ENCODE measurements around the gene KCNJ1.

GRCh38 chr11:128839081-128839480, 28.0 kb downstream of the KCNJ1 start:
- no peak for TF ChIP-seq POLR2A (IDR thresholded peaks at IDR 0.05)
- TF ChIP-seq CTCF (IDR thresholded peaks at IDR 0.05), result no peak
